Measurements from ENCODE around the gene SPDYC.

The SPDYC gene, protein sequence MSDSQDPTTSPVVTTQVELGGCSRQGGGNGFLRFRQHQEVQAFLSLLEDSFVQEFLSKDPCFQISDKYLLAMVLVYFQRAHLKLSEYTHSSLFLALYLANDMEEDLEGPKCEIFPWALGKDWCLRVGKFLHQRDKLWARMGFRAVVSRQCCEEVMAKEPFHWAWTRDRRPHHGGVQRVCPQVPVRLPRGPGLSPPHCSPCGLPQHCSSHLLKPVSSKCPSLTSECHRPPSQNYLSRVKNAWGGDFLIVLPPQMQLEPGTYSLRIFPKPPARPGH

DNA sequence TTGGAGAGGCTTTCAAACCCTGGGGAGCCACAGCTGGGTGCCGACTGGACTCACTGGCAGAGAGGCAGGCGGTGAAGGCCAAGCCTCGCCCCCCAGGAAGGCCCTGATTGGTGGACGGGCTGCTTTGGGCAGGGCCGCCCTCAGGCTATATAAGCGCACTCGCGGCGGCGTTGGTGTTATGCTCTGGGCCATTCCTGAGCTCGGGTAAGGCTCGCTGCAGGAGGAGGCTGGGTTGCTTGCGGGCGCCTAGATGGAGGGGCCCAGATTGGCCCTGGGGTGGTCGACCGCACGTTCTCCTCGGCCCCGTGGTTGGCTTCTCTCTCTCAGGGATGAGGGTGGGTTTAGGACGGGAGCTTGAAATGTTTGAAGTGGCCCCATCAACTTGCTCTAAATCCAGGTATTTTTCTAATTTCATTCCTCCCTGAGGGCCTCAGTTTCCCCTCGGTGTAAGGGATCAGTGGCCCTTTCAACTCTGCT lies at the start of gene SPDYC:
Gene SPDYC (plus strand): TSS at position 176 of the 477 bp plus-strand sequence. CDS start 1,125 bp downstream, outside the sequence.
- peak within 1 kb of the TSS; percentile 49; the same call in 1 of the 2 replicates for H3K9ac ChIP-seq (ENCODE audit: low read depth, low read length)
- H3K9me3 ChIP-seq (ENCODE audit: control insufficient read depth, insufficient read depth, low read length), result no peaks in the 10 kb centered on the region
- no peaks in the 10 kb centered on the region for H3K36me3 ChIP-seq (ENCODE audit: insufficient read depth, low read length)
- H3K4me1 ChIP-seq (ENCODE audit: insufficient read depth, low read length), result peaks cover 14% of the 10 kb centered on the region

DNA sequence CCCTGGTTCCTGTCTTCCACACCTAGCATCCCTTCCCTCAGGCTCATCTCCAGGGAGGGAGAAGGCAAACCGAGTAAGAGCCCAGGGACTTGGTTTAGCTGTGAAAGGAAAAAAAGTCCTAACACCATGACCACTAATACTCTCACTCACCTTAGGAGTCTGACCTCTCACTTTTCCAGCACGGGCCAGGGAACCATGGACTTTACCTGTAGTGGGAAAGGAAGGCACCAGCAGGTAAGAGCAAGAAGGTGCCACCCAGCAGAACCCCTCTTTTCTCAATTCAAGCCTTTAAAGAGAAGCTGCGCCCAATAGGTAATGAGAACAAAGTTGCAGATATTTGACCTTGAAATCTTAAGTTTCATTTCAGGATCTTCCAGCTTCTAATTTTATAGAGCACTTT lies 49.2 kb upstream of the SPDYC start:
- H3K9me3 ChIP-seq (ENCODE audit: control insufficient read depth, insufficient read depth, low read length), result no peaks in the 10 kb centered on the region
- H3K9ac ChIP-seq (ENCODE audit: low read depth, low read length), result peak overlapping the region; percentile 79
- no peaks in the 10 kb centered on the region for H3K4me1 ChIP-seq (ENCODE audit: insufficient read depth, low read length)
- H3K36me3 ChIP-seq (ENCODE audit: insufficient read depth, low read length), result peaks cover 24% of the 10 kb centered on the region

DNA sequence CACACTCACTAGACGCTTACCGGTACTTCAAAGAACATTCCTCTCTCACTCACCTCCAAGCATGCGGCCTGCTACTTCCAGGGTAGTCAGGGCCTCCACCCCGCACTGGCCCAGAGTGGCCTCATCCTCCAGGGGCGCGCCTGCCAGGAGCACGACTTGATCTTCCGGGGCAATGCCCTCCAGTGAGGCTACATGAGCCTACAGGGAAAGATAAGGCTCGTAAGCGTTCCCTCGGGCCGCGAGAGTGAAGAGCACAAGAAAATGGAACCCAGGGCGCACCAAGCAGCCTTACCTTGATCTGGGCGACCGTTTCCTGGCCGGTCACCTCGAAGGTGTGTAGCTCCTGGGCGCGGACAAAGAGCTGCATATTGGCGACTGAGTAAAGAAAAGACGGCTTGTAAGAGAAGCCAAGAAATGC lies 48.6 kb upstream of the SPDYC start:
- Histone ChIP-seq H3K9me3 (ENCODE audit: control insufficient read depth, insufficient read depth, low read length) (no peaks in the 10 kb centered on the region), H3K4me1 (ENCODE audit: insufficient read depth, low read length) (no peaks in the 10 kb centered on the region), H3K36me3 (ENCODE audit: insufficient read depth, low read length) (peaks cover 27% of the 10 kb centered on the region), H3K9ac (ENCODE audit: low read depth, low read length) (peak overlapping the region; percentile 79)

DNA sequence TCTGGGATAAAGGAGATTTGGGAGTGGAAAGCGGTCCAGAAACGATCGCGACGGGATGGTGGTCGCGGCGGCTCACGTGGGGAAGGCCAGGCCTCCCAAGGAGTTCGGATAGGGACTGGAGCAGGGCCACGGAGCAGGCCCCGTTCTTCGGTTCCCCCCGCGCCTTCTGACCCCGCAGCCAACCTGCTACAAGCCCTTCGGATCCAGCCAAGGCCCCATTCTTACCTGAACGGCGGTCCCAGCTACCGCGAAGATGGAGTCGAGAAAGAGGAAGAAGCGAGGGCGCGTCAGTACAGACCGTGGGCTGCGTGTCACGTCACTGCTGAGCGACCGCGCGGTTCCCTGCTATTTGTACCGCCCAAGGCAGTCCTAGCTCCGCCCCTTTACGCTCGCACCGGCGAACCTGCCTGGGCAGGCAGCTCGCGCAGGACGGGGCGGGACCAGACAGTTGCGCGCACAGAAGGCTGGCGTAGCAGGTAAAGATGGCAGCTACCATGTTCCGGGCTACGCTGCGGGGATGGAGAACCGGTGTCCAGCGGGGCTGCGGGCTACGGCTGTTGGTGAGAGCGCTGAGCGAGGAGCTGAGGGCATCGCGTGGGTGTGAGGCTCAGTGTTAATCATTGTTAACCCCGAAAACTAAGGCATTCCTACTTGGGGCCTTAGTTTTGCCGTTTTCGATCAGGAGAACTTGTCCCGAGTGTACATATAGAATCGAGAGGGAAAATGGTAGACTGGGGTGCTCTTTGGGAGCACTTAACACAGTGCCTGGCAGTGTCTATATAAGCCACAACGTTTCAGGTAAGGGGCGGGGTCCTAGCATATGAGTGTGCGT lies 48.0 kb upstream of the SPDYC start, which contains the start of the genes FAU and MRPL49:
Gene FAU (minus strand): TSS at position 270 of the 832 bp plus-strand sequence. CDS start 321 bp downstream, outside the sequence.
Gene MRPL49 (plus strand): TSS at position 457 of the 832 bp plus-strand sequence. CDS start 26 bp downstream, at position 483.
- Histone ChIP-seq H3K4me1 (ENCODE audit: insufficient read depth, low read length) (no peaks in the 10 kb centered on the region), H3K9ac (ENCODE audit: low read depth, low read length) (peak within 1 kb of the TSS; percentile 79), H3K9me3 (ENCODE audit: control insufficient read depth, insufficient read depth, low read length) (no peaks in the 10 kb centered on the region), H3K36me3 (ENCODE audit: insufficient read depth, low read length) (peaks cover 31% of the 10 kb centered on the region)

- H3K36me3 ChIP-seq (ENCODE audit: insufficient read depth, low read length), result peaks cover 29% of the 10 kb centered on the region
- no peaks in the 10 kb centered on the region for H3K9me3 ChIP-seq (ENCODE audit: control insufficient read depth, insufficient read depth, low read length)
- no peak overlapping the region for H3K9ac ChIP-seq (ENCODE audit: low read depth, low read length)
- no peaks in the 10 kb centered on the region for H3K4me1 ChIP-seq (ENCODE audit: insufficient read depth, low read length)
These were observed 45.4 kb upstream of the SPDYC start for GRCh38 chr11:65124480-65125196.

GRCh38 chr11:65125197-65126056 lies 44.6 kb upstream of the SPDYC start:
- Histone ChIP-seq H3K36me3 (ENCODE audit: insufficient read depth, low read length) (peaks cover 22% of the 10 kb centered on the region), H3K9ac (ENCODE audit: low read depth, low read length) (no peak overlapping the region), H3K4me1 (ENCODE audit: insufficient read depth, low read length) (no peaks in the 10 kb centered on the region)

DNA sequence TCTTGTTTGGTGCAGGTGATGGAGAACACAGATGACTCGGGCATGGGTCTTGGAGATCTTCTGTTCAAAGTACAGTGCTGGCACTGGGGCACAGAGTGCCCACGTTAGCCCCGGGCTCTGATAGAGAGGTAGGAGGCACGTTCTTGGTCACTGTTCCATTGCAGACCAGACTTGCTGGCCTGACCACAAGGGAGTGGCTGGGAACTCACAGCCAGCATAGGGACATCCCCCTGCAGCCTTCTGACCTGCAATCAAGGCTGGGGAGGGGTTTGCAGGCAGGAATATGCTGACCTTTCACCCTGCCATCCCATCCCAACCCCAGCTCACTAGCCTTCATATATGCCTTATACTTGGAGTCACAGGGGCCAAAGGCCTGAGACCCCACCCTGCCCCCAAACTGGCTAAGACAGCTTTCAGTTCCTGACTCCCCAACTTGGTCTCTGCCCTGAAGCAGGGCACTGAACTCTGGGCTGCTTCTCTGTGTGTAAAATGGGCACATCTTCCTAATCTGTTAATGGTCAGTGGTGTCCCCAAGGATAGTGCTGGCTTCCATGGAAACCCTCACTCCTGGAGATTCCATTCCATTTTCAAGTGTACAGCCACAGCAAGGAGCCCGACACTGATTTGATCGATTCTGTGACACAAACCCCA lies 43.3 kb upstream of the SPDYC start:
- no peak overlapping the region for H3K9ac ChIP-seq (ENCODE audit: low read depth, low read length)

More at GRCh38 chr11:65125197-65126056, 44.6 kb upstream of the SPDYC start:
- no peaks in the 10 kb centered on the region for H3K9me3 ChIP-seq (ENCODE audit: control insufficient read depth, insufficient read depth, low read length)

DNA sequence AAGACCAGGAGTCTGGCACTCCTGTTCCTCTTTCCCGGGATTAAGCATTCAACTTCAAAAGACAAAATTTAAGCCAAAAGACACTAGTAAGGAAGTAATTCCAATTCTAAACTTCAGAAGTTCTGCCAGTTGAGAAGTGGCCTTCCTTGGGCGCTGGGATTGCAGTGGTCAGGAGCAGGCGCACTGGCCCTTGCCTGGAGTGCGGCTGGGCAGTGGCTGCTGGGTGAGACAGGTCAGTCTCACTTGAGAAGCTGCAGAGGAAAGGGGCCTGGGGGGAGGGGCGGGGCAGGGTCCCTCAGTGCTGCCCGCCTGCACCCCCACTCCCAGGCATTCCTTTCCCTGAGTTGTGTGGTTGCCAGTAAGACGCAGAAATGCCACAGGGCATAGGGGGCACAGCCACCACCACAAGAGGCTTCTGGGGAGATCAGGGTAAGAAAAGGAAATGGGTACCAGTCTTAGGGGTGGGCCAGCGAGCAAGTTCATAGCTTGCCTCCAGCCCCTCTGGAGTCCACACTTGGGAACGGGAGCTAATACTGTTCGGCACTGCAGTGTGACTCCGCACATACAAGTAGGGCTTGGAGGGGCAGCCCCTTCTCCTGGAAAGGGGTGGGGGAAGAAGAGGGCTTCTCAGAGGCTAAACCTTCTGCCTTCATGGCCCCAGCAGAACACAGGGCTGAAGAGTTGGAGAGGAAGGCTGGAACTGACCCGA lies 42.4 kb upstream of the SPDYC start:
- Histone ChIP-seq H3K9ac (ENCODE audit: low read depth, low read length) (no peak overlapping the region), H3K9me3 (ENCODE audit: control insufficient read depth, insufficient read depth, low read length) (no peaks in the 10 kb centered on the region), H3K4me1 (ENCODE audit: insufficient read depth, low read length) (no peaks in the 10 kb centered on the region), H3K36me3 (ENCODE audit: insufficient read depth, low read length) (peaks cover 21% of the 10 kb centered on the region)

More for the DNA sequence above, 43.3 kb upstream of the SPDYC start:
- Histone ChIP-seq H3K4me1 (ENCODE audit: insufficient read depth, low read length) (no peaks in the 10 kb centered on the region), H3K36me3 (ENCODE audit: insufficient read depth, low read length) (peaks cover 21% of the 10 kb centered on the region), H3K9me3 (ENCODE audit: control insufficient read depth, insufficient read depth, low read length) (no peaks in the 10 kb centered on the region)

DNA sequence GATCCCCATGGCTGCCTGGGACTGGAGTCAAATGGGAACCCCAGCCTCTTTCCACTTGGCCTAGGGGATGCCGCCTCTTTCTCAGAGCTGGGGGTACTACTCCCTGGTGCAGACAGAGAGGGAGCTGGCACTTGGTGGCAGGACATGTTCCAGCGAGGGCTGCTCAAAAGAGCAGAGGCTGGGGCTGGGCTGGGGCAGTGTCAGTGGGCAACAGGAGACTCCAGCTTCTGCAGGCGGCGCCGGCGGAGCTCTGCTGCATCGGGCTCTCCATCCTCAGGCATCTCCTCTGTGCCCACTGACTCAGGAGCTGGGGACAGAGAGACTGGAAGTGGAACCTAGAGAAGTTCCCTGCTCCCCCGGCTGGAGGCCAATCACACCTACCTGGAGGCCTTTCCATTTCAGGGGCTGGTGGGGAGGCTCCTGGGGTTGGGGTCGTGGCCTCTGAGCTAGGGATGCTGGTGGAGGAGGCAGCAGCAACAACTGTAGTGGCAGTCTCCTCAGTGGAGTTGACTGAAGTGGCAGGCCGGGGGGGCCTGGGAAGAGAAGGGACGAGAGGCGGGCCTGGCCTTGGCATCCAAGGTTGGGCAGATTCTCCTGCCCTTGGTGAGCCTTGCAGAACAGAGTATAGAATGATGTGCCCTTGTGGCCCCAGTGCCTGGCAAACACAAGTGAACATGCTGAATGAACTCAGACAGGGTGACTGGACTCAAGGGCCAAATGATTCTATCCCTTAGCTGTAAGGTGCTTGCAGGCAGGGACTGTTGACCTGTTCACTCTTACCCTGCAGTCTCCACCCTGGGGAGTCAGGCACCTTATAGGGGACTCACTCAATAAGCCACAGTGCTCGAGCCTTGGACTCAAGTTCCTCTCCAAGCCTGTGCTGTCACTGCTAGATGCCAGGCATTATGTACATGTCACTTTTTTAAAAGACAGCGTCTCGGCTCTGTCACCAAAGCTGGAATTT lies 41.6 kb upstream of the SPDYC start:
- Histone ChIP-seq H3K4me1 (ENCODE audit: insufficient read depth, low read length) (no peaks in the 10 kb centered on the region), H3K9ac (ENCODE audit: low read depth, low read length) (no peak overlapping the region), H3K9me3 (ENCODE audit: control insufficient read depth, insufficient read depth, low read length) (no peaks in the 10 kb centered on the region), H3K36me3 (ENCODE audit: insufficient read depth, low read length) (peaks cover 21% of the 10 kb centered on the region)

GRCh38 chr11:65129649-65130441 lies 40.2 kb upstream of the SPDYC start:
- Histone ChIP-seq H3K9ac (ENCODE audit: low read depth, low read length) (no peak overlapping the region), H3K9me3 (ENCODE audit: control insufficient read depth, insufficient read depth, low read length) (no peaks in the 10 kb centered on the region), H3K36me3 (ENCODE audit: insufficient read depth, low read length) (peaks cover 18% of the 10 kb centered on the region), H3K4me1 (ENCODE audit: insufficient read depth, low read length) (no peaks in the 10 kb centered on the region)

GRCh38 chr11:65130631-65131416 lies 39.2 kb upstream of the SPDYC start:
- no peaks in the 10 kb centered on the region for H3K9me3 ChIP-seq (ENCODE audit: control insufficient read depth, insufficient read depth, low read length)
- H3K9ac ChIP-seq (ENCODE audit: low read depth, low read length), result no peak overlapping the region
- H3K36me3 ChIP-seq (ENCODE audit: insufficient read depth, low read length), result peaks cover 15% of the 10 kb centered on the region
- H3K4me1 ChIP-seq (ENCODE audit: insufficient read depth, low read length), result no peaks in the 10 kb centered on the region

Data from ES-I3 (cell line).